ENCODE data around the gene MGMT.
A peak's percentile ranks its signal among the peaks of the same experiment; 100 is the strongest.

MGMT gene

DNA sequence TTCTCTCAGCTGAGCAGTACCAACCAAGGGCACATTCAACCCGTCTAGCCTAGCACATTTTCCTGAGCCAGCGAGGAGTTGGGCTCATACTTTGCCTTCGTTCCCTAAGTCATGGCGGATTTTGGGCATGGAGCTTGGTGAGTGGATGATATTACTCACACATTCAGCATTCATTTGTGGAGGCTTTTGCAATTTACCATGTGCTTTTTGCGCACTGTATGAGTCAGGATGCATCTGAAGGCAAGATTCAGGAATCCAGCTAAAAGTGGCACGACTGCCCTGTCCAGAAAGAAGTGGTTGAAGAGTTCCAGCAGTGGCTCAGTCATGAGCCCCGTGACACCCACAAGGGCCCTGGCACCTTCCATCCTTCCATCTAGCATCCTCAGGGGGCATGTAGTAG, 24.2 kb upstream of the MGMT start:
- CTCF ChIA-PET, result interaction anchor here (0.5 kb wide), 1 partner anchor 11 kb away, joined by 3 read pairs; no protein-coding TSS in a partner anchor
- no peak overlapping the region for H3K27ac ChIP-seq
- no peak for DNase-seq (ENCODE audit: low spot score)
- POLR2A ChIA-PET (ENCODE audit: low non-redundant PET), result no interaction called here
- TF ChIP-seq, protein P1, sequence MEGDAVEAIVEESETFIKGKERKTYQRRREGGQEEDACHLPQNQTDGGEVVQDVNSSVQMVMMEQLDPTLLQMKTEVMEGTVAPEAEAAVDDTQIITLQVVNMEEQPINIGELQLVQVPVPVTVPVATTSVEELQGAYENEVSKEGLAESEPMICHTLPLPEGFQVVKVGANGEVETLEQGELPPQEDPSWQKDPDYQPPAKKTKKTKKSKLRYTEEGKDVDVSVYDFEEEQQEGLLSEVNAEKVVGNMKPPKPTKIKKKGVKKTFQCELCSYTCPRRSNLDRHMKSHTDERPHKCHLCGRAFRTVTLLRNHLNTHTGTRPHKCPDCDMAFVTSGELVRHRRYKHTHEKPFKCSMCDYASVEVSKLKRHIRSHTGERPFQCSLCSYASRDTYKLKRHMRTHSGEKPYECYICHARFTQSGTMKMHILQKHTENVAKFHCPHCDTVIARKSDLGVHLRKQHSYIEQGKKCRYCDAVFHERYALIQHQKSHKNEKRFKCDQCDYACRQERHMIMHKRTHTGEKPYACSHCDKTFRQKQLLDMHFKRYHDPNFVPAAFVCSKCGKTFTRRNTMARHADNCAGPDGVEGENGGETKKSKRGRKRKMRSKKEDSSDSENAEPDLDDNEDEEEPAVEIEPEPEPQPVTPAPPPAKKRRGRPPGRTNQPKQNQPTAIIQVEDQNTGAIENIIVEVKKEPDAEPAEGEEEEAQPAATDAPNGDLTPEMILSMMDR (conservative IDR thresholded peaks at IDR 0.05; ENCODE audit: low read depth), result no peak

DNA sequence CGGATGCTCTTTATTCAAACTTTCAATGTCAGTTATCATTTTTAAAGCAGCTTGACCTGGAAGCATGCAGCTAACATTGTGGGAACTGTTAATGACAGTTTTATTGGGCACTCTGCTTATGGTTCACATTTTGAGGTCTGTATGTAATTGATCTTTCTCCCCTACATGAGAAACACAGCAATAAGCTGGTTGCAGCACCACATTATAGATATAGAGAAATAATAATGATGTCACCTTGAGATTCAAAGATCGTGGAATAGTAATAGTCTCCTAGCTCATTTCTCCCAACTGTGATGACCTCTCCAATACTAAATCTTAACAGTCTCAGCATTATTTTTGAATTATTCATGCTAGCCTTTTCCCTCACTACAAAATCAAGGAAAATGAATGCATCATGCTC, 22.7 kb upstream of the MGMT start:
- CTCF ChIA-PET, result interaction anchor here (0.9 kb wide), 1 partner anchor 684 kb away, joined by 3 read pairs; no protein-coding TSS in a partner anchor

GRCh38 chr10:129445436-129446182, 21.4 kb upstream of the MGMT start:
- TF ChIP-seq, protein P1 (conservative IDR thresholded peaks at IDR 0.05; ENCODE audit: low read depth), result no peak
- DNase-seq (ENCODE audit: low spot score), result no peak
- POLR2A ChIA-PET (ENCODE audit: low non-redundant PET), result no interaction called here
- CTCF ChIA-PET, result interaction anchor here (0.6 to 0.9 kb wide), 2 partner anchors 683 to 1958 kb away, joined by 3 read pairs; no protein-coding TSS in a partner anchor
- no peak overlapping the region for H3K27ac ChIP-seq

More for the DNA sequence above, 22.7 kb upstream of the MGMT start:
- TF ChIP-seq, protein P1 (conservative IDR thresholded peaks at IDR 0.05; ENCODE audit: low read depth), result no peak
- no peak overlapping the region for H3K27ac ChIP-seq
- DNase-seq (ENCODE audit: low spot score), result no peak
- POLR2A ChIA-PET (ENCODE audit: low non-redundant PET), result no interaction called here

DNA sequence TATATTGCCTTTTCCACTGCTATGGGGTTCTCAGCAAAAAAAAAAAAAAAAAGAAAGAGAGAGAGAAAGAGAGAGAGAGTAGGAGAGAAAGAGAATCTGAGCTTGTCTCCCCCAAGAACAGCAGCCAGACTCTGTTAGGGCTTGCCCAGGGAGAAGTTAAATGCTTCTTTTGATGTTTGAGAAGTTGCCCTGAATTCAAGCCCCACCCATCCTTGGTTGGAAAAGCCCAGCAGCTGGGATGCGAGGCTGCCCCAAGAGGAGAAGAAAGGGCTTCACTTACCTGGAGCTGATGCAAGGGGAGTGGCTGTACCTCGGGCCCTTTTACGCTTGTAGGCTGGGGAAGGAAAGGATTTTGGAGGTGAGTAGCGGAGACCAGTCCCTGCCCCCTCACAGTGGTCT, 20.9 kb upstream of the MGMT start:
- peak; percentile 10 for DNase-seq (ENCODE audit: low spot score)
- ChIA-PET POLR2A (ENCODE audit: low non-redundant PET) (interaction anchor here (0.5 kb wide), 1 partner anchor 539 kb away, joined by 7 read pairs; no protein-coding TSS in a partner anchor), CTCF (interaction anchor here (0.6 kb wide), 1 partner anchor 1959 kb away, joined by 3 read pairs; no protein-coding TSS in a partner anchor)
- TF ChIP-seq, protein P1 (conservative IDR thresholded peaks at IDR 0.05; ENCODE audit: low read depth), result no peak
- no peak overlapping the region for H3K27ac ChIP-seq

DNA sequence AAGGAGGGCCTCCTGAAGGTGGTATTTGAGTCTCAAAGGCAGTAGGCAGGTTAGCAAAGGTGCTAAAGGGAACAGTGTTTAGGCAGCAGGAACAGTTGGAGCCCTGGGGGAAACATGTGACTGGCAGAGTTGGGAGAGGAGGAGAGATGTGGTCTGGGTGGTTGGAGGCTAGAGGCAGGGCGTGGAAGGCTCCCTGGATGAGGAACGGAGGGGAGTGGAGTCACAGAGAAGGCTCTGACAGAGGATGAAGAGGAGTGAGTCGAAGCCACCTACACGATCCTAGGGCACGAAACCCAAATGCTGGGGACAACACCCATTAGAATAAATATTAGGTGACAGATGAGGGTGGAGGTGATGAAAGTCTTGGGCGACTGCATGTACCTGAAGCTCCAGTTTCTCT, 19.6 kb upstream of the MGMT start:
- DNase-seq (ENCODE audit: low spot score), result no peak
- CTCF ChIA-PET, result no interaction called here
- TF ChIP-seq, protein P1 (conservative IDR thresholded peaks at IDR 0.05; ENCODE audit: low read depth), result no peak
- no peak overlapping the region for H3K27ac ChIP-seq
- POLR2A ChIA-PET (ENCODE audit: low non-redundant PET), result no interaction called here

GRCh38 chr10:129448086-129448485, 19.0 kb upstream of the MGMT start:
- no peak for DNase-seq (ENCODE audit: low spot score)
- TF ChIP-seq, protein P1 (conservative IDR thresholded peaks at IDR 0.05; ENCODE audit: low read depth), result no peak
- ChIA-PET POLR2A (ENCODE audit: low non-redundant PET) (no interaction called here), CTCF (no interaction called here)
- H3K27ac ChIP-seq, result no peak overlapping the region
